ENCODE results near the gene ADGRV1.

DNA sequence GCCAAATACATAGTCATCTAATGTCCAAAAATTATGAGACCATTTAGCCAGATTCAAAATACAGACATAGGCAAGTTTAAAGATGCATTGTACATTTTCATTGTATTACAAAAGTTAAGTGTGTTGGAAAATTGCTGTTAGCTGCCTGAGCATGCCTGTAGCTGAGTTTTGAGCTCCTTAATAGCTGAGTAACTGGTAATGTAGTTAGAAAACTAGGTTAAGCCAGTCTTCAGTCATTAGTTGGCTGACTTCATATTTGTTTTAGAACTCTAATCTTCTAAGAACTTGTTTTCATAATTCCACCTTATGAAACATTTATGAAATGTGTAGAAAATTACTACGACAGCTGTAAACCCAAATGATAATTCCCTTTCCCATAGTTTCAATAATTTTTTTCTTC, 531.2 kb downstream of the ADGRV1 start:
- TF ChIP-seq GATA2 (IDR thresholded peaks at IDR 0.05; ENCODE audit: low read depth, low read length) (no peak), GATA3 (IDR thresholded peaks at IDR 0.05; ENCODE audit: low read depth, low read length) (no peak)
